Parathyroid adenoma (tissue), 2 donors: Measurements from ENCODE around the gene MRPL18.

Experiments used
- H2AFZ ChIP-seq: fragments of 300-600 bp; sonication (generic); one replicate; pipeline ENCODE4 v1.7.0; 2017; ENCODE audit warnings: antibody characterized with exemption, mild to moderate bottlenecking
- H3K27ac ChIP-seq: fragments of 300-600 bp; sonication (generic); one replicate; pipeline ENCODE4 v1.7.0; 2017
- H3K27me3 ChIP-seq: fragments of 300-600 bp; sonication (generic); one replicate; pipeline ENCODE4 v1.7.0; 2017; ENCODE audit warnings: low read length; ENCODE audit not compliant: control insufficient read depth, insufficient read depth
- H3K36me3 ChIP-seq: fragments of 300-600 bp; sonication (generic); one replicate; pipeline ENCODE4 v1.7.0; 2017; ENCODE audit warnings: low read length; ENCODE audit not compliant: control insufficient read depth, insufficient read depth
- H3K4me1 ChIP-seq: fragments of 300-600 bp; sonication (generic); one replicate; pipeline ENCODE4 v1.7.0; 2017; ENCODE audit warnings: control low read depth
- H3K4me2 ChIP-seq: fragments of 300-600 bp; sonication (generic); one replicate; pipeline ENCODE4 v1.7.0; 2017; ENCODE audit warnings: low read length
- H3K4me3 ChIP-seq: fragments of 300-600 bp; sonication (generic); one replicate; pipeline ENCODE4 v1.7.0; 2017; ENCODE audit warnings: low read depth, low read length
- H3K79me2 ChIP-seq: fragments of 300-600 bp; sonication (generic); one replicate; pipeline ENCODE4 v1.7.0; 2017; ENCODE audit warnings: control low read depth
- H3K9ac ChIP-seq: fragments of 300-600 bp; sonication (generic); one replicate; pipeline ENCODE4 v1.7.0; 2017; ENCODE audit warnings: mild to moderate bottlenecking
- H3K9me3 ChIP-seq: fragments of 300-600 bp; sonication (generic); one replicate; pipeline ENCODE4 v1.7.0; 2017; ENCODE audit warnings: low read length; ENCODE audit not compliant: control insufficient read depth
- TF ChIP-seq, protein P1 (sequence below): fragments of 300-600 bp; sonication (generic); IDR thresholded peaks from one replicate; pipeline ENCODE4 v1.7.0; 2017; ENCODE audit warnings: antibody characterized with exemption, mild to moderate bottlenecking
- donor health status: primary hyperparathyroidism.

The MRPL18 gene

GRCh38 chr6:159769470-159769869, 20.8 kb upstream of the MRPL18 start:
- no peak overlapping the region for H2AFZ ChIP-seq
- no peak overlapping the region for H3K4me3 ChIP-seq
- no peak overlapping the region for H3K4me2 ChIP-seq
- H3K4me1 ChIP-seq, result no peaks in the 10 kb centered on the region
- H3K36me3 ChIP-seq, result no peaks in the 10 kb centered on the region
- TF ChIP-seq, protein P1, sequence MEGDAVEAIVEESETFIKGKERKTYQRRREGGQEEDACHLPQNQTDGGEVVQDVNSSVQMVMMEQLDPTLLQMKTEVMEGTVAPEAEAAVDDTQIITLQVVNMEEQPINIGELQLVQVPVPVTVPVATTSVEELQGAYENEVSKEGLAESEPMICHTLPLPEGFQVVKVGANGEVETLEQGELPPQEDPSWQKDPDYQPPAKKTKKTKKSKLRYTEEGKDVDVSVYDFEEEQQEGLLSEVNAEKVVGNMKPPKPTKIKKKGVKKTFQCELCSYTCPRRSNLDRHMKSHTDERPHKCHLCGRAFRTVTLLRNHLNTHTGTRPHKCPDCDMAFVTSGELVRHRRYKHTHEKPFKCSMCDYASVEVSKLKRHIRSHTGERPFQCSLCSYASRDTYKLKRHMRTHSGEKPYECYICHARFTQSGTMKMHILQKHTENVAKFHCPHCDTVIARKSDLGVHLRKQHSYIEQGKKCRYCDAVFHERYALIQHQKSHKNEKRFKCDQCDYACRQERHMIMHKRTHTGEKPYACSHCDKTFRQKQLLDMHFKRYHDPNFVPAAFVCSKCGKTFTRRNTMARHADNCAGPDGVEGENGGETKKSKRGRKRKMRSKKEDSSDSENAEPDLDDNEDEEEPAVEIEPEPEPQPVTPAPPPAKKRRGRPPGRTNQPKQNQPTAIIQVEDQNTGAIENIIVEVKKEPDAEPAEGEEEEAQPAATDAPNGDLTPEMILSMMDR, result no peak
- H3K79me2 ChIP-seq, result no peaks in the 10 kb centered on the region
- H3K9ac ChIP-seq, result no peak overlapping the region
- no peaks in the 10 kb centered on the region for H3K27me3 ChIP-seq
- H3K9me3 ChIP-seq, result no peaks in the 10 kb centered on the region
- H3K27ac ChIP-seq, result no peak overlapping the region

DNA sequence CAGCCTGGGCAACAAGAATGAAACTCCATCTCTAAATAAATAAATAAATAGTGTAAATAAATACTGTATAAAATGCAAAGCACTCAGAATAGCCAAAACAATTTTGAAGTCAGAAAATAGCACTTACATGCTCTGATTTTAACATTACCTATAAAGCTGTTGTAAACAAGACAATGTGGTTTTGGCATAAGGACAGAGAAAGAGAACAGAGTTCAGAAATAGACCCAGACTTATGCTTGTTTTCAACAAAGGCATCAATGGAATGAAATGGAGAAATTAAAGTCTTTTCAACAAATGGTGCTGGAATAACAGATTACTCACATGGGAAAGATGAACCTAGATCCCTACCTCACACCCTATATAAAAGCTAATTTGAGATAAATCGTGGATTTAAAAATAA, 18.1 kb upstream of the MRPL18 start:
- no peaks in the 10 kb centered on the region for H3K9me3 ChIP-seq
- no peaks in the 10 kb centered on the region for H3K4me1 ChIP-seq
- H3K27me3 ChIP-seq, result no peaks in the 10 kb centered on the region
- no peak overlapping the region for H2AFZ ChIP-seq
- no peaks in the 10 kb centered on the region for H3K36me3 ChIP-seq
- TF ChIP-seq, protein P1, result no peak
- H3K79me2 ChIP-seq, result no peaks in the 10 kb centered on the region
- no peak overlapping the region for H3K9ac ChIP-seq
- no peak overlapping the region for H3K4me3 ChIP-seq
- H3K27ac ChIP-seq, result no peak overlapping the region
- H3K4me2 ChIP-seq, result no peak overlapping the region

DNA sequence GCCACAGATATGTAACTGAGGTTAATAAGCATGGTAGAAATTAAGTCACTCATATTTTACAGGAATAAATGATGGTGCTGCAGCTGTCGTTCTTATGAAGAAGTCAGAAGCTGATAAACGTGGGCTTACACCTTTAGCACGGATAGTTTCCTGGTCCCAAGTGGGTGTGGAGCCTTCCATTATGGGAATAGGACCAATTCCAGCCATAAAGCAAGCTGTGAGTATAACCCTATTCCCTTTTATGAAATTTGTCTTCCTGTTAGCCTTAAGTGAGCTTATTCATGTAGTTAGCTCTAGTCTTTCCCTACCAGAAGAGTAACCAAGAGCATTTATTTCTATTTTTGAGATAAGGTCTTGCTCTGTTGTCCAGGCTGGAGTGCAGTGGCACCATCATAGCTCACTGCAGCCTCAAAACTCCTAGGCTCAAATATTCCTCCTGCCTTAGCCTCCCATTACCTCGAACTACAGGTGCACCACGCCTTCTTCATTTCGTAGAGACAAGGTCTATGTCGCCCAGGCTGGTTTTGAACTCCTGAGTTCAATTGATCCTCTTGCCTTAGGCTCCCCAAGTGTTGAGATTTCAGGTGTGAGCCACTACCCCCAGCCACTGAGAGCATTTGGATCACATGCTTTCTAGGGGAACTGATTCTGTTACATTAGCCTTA, 12.9 kb upstream of the MRPL18 start:
- TF ChIP-seq, protein P1, result no peak
- no peak overlapping the region for H2AFZ ChIP-seq
- H3K4me1 ChIP-seq, result no peaks in the 10 kb centered on the region
- no peaks in the 10 kb centered on the region for H3K36me3 ChIP-seq
- H3K79me2 ChIP-seq, result no peaks in the 10 kb centered on the region
- no peak overlapping the region for H3K27ac ChIP-seq
- no peak overlapping the region for H3K9ac ChIP-seq
- H3K27me3 ChIP-seq, result no peaks in the 10 kb centered on the region
- H3K9me3 ChIP-seq, result no peaks in the 10 kb centered on the region
- H3K4me3 ChIP-seq, result no peak overlapping the region
- no peak overlapping the region for H3K4me2 ChIP-seq

DNA sequence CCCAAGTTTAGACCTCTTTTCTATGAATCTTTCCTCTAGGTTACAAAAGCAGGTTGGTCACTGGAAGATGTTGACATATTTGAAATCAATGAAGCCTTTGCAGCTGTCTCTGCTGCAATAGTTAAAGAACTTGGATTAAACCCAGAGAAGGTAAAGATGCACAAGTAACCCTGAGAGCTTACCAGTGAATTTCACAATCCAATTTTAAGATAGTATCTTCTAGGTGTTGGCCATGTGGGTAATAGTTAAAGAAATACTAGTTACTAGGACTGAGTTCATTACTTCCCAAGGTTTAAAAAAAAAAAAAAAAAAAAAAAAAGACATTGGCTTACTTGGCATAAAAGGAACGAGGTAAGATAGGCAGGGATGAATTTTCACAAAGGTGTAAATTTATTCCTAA, 12.1 kb upstream of the MRPL18 start:
- Histone ChIP-seq H3K27me3 (no peaks in the 10 kb centered on the region), H3K9me3 (no peaks in the 10 kb centered on the region), H3K79me2 (no peaks in the 10 kb centered on the region), H3K36me3 (no peaks in the 10 kb centered on the region), H3K4me2 (no peak overlapping the region), H3K4me3 (no peak overlapping the region), H3K4me1 (no peaks in the 10 kb centered on the region), H2AFZ (no peak overlapping the region), H3K9ac (no peak overlapping the region), H3K27ac (no peak overlapping the region)
- TF ChIP-seq, protein P1, result no peak

DNA sequence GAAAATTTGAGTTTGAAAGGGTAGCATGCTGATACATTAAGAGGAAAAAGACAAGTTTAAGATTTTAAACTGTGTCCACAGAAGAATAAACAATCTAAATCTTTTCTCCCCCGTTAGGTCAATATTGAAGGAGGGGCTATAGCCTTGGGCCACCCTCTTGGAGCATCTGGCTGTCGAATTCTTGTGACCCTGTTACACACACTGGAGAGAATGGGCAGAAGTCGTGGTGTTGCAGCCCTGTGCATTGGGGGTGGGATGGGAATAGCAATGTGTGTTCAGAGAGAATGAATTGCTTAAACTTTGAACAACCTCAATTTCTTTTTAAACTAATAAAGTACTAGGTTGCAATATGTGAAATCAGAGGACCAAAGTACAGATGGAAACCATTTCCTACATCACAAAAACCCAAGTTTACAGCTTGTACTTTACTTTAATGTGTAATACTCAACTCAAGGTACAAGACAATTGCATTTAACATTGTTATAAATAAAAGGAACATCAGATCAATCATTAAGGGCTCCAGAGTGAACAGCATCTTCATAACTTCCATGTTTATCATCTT, 11.6 kb upstream of the MRPL18 start:
- no peaks in the 10 kb centered on the region for H3K36me3 ChIP-seq
- H3K9ac ChIP-seq, result no peak overlapping the region
- H3K9me3 ChIP-seq, result no peaks in the 10 kb centered on the region
- no peak overlapping the region for H3K27ac ChIP-seq
- TF ChIP-seq, protein P1, result no peak
- H3K79me2 ChIP-seq, result no peaks in the 10 kb centered on the region
- no peak overlapping the region for H3K4me2 ChIP-seq
- H3K4me3 ChIP-seq, result no peak overlapping the region
- H3K4me1 ChIP-seq, result no peaks in the 10 kb centered on the region
- no peaks in the 10 kb centered on the region for H3K27me3 ChIP-seq
- no peak overlapping the region for H2AFZ ChIP-seq
